Measurements from ENCODE around the gene E2F2.
"Not testable (repeated sequence)": the region's sequence is repeated elsewhere in the genome, so short reads cannot be mapped to it uniquely, and the experiment has no call there.

The E2F2 gene

GRCh38 chr1:23545851-23546250 lies 14.8 kb upstream of the E2F2 start:
- DNase-seq (ENCODE audit: low read depth), result no peak

GRCh38 chr1:23544444-23545389 lies 13.7 kb upstream of the E2F2 start:
- DNase-seq (ENCODE audit: low read depth), result no peak

GRCh38 chr1:23543707-23544443 lies 12.8 kb upstream of the E2F2 start:
- DNase-seq (ENCODE audit: low read depth), result no peak

DNA sequence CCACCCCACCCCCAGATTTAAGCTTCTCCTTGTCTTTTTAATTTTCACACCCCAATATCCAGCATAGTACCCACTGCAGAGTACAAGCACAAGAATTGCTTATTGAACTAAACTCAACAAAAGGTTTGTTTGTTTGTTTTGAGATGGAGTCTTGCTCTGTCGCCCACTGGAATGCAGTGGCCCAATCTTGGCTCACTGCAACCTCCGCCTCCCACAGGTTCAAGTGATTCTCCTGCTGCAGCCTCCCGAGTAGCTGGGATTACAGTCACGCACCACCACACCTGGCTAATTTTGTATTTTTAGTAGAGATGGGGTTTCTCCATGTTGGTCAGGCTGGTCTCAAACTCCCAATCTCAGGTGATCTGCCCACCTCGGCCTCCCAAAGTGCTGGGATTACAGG lies 11.9 kb upstream of the E2F2 start:
- DNase-seq (ENCODE audit: low read depth), result not testable (repeated sequence)

GRCh38 chr1:23539698-23540266 lies 8.7 kb upstream of the E2F2 start:
- DNase-seq (ENCODE audit: low read depth), result no peak

DNA sequence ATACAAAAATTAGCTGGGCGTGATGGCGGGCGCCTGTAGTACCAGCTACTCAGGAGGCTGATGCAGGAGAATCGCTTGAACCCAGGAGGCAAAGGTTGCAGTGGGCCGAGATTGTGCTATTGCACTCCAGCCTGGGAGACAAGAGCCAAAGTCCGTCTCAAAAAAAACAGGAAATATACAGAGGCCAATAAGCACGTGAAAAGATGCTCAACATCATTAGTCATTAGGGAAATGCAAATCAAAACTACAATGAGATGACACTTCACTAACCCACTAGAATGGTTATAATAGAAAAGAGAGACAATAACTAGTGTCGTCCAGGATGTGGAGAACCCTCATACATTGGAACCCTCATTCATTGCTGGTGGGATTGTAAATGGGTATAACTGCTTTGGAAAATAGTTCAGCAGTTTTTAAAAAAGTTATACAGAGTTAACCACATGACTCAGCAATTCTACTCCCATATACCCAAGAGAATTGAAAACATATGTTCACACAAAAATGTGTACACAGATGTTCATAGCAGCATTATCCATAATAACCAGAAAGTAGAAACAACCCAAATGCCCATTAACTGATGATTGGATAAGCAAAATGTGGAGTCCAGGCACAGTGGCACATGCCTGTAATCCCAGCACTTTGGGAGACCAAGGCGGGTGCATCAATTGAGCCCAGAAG lies 6.4 kb upstream of the E2F2 start:
- no peak for DNase-seq (ENCODE audit: low read depth)

DNA sequence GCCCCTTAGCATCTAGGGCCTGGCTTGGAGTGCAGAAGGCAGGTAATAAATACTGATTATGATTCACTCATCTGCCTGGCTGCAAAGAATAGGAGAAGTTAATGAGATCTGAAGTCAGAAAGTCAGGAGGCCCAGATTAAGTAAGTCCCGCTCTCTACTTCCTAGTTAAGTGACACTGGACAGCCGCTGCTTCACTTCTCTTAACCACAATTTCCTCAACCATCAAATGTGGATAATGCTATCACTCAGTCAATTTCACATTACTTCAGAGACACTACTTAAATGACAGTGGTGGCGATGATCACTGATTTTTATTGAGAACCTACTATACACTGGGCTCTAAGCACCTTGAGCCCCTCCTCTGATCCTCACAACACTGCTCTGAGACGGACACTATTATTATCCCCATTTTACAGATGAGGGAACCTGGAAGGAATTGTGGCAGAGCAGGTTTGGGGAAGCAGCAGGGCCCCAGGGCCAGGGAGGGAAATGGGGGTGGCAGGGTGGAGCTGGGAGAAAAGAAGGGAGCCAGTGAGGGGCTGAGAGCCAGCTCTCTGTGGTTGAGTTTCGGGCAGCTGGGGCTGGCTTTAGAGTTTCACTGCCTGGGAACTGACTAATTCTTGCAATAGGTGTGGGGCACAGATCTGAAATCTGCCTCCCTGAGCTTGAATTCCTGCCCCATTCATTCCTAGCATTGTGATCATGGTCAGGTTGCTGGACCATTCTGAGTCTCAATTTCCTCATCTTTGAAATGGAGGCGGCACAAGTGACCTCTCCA lies 2.4 kb upstream of the E2F2 start:
- DNase-seq (ENCODE audit: low read depth), result no peak

DNA sequence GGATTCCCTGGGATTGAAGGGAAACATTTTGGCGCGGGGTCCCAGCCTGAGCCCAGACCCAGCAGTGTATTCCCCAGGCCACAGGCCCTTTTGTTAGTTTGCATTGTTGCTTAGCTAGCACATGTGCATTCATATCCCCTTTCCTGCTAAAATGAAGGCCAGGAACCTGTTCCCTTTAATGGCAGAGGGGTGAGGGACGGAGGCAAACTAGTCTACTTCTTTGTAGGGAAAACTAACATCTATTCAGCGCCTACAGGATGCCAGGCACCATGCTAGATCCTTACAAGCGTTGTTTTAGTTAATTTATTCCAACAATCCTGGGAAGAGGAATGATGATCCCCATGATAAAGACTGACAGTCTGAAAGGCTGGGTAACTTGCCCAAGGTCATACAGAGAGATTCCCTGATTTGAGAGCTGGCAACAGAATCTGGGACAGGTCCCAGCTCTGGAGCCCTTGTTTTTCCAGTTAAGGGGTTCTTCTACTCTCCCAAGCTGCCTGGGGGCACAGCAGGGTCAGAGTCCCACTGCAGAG lies 595 bp upstream of the E2F2 start:
- DNase-seq (ENCODE audit: low read depth), result no peak

GRCh38 chr1:23530087-23530746 lies 816 bp downstream of the E2F2 start:
- no peak for DNase-seq (ENCODE audit: low read depth)

- no peak for DNase-seq (ENCODE audit: low read depth)
These were observed 1.6 kb downstream of the E2F2 start for GRCh38 chr1:23529146-23530086.

DNA sequence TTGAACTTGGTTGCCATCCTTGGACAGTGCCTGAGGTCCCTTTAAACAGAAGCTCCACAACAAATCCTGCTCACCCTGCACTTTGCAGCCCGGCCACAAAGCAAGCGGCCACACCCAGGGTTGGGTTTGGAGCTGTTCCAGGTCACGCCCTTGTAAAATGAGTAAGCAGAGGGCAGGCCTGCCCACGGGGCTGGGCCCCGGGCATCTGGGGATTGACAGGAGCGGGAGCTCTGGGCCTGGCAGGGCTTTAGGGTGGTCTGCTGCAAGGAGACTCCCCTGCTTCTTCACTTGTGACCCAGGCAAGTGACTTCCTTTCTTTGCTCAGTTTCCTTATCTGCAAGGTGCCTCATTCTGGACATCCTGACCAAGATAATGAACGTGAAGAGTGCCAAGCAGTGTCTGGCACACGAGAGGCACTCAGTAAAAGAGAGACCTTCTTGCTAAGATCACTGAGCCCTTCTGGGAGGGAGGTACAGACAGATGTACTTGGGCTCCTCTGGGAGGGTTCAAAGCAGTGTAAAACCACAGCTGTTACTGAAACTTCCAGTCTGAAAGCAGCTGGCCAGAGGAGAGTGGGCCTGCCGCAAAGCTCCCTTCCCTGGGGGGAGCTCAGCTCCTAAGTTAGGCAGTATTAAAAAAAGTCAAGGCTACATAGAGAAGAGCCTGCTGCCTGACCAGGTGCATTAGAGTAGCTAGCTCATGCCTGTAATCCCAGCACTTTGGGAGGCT lies 2.6 kb downstream of the E2F2 start:
- DNase-seq (ENCODE audit: low read depth), result peak; percentile 76

DNA sequence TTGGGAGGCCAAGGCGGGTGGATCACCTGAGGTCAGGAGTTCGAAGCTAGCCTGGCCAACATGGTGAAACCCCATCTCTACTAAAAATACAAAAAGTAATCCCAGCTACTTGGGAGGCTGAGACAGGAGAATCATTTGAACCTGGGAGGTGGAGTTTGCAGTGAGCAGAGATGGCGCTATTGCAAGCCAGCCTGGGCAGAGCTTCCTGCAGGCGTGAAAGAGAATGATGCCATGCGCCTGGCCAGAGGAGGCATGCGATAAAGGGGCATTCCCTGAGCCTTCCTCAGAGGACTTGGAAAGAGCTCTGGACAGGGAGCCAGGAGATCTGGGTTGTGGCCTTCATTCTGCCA lies 3.2 kb downstream of the E2F2 start:
- DNase-seq (ENCODE audit: low read depth), result no peak

DNA sequence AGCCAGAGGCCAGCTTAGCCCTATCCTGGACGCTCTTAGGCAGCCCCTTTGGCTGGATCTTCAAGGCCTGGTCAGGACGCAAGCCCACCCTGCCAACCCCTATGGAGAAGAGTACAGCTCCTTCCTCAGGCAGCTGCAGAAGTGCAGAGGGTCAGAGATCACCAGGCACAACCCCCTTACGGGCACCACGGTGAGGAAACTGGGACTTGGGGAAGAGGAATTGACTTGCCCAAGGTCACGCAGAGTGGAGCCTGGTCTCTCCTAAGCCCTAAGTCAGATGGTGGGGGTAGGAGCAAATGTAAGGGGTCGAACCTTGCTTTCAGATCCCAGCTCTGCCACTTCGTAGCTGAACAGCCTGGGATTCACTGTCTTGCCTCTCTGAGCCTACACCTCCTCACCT lies 3.7 kb downstream of the E2F2 start:
- DNase-seq (ENCODE audit: low read depth), result no peak

GRCh38 chr1:23526329-23527041 lies 4.5 kb downstream of the E2F2 start:
- no peak for DNase-seq (ENCODE audit: low read depth)

GRCh38 chr1:23525558-23526250 lies 5.3 kb downstream of the E2F2 start:
- no peak for DNase-seq (ENCODE audit: low read depth)

GRCh38 chr1:23524716-23525401 lies 6.2 kb downstream of the E2F2 start:
- no peak for DNase-seq (ENCODE audit: low read depth)

GRCh38 chr1:23524163-23524562 lies 6.9 kb downstream of the E2F2 start:
- no peak for DNase-seq (ENCODE audit: low read depth)
